HepG2 (cell line): ENCODE measurements around the gene AKT2. TPM values are rescaled to one million over a fixed set of nuclear protein-coding genes. Genes with fewer than 3 reads are reported as not detected.

Experiments used
- ATAC-seq: fragments of 200-7000 bp; cut with Tn5 transposase; 3 replicates; pipeline ENCODE4 v1.9.1; 2020; ENCODE audit warnings: mild to moderate bottlenecking, moderate library complexity
- BruUV-seq: library from RNA; stranded (reverse); fragments of 400-500 nt; replicated peaks from 2 replicates; lab custom pipeline; 2021; lab: Mats Ljungman, UMichigan
- CTCF ChIA-PET: fragments of 300-600 bp; formaldehyde crosslinking; extraction: SDS; loops from one replicate; lab custom pipeline; 2021; ENCODE audit warnings: low total read pairs, inconsistent platforms, low intra/inter-chr PET ratio; lab: Yijun Ruan, JAX
- POLR2A ChIA-PET: fragments of 350-600 bp; sonication (Branson Sonifier 250); formaldehyde crosslinking; loops from one replicate; lab custom pipeline; 2020; ENCODE audit warnings: antibody characterized with exemption, inconsistent platforms; lab: Yijun Ruan, JAX
- DNase-seq: peaks from one replicate; pipeline ENCODE4 v3.0.0-alpha.2; 2015; ENCODE audit warnings: low spot score
- FAIRE-seq: peaks from 3 replicates; lab custom pipeline; 2011; peaks lifted over from hg19 to GRCh38; lab: Jason Lieb, UNC
- H2AFZ ChIP-seq: one replicate; pipeline ENCODE4 v1.6.1; 2011; ENCODE audit warnings: low read length, inconsistent platforms
- H3K27ac ChIP-seq: fragments of 300-600 bp; 3 replicates; pipeline ENCODE4 v1.8.0; 2011; ENCODE audit warnings: mixed run types, mild to moderate bottlenecking, mixed read lengths, low read length, inconsistent platforms; ENCODE audit not compliant: insufficient read depth; ENCODE audit errors: extremely low read length
- H3K27me3 ChIP-seq, 2 experiments: fragments of 200-600 bp in 1 of 2; 2 replicates in 1 of 2; 3 replicates in 1 of 2; pipeline versions ENCODE4 v1.6.0 to v1.8.0; 2011; ENCODE audit warnings: low read length in 2 of 2, mild to moderate bottlenecking in 2 of 2, moderate library complexity in 2 of 2, inconsistent platforms in 1 of 2; ENCODE audit not compliant: insufficient read depth in 2 of 2, control insufficient read depth in 1 of 2
- H3K36me3 ChIP-seq, 2 experiments: fragments of 200-600 bp in 1 of 2; replicated peaks in 1 of 2; 2 replicates in 1 of 2; 3 replicates in 1 of 2; pipeline versions ENCODE4 v1.5.1 to v1.8.0; 2011; ENCODE audit warnings: low read length in 2 of 2, inconsistent platforms in 1 of 2; ENCODE audit not compliant: insufficient read depth in 2 of 2, control insufficient read depth in 1 of 2
- H3K4me1 ChIP-seq: 2 replicates; pipeline ENCODE4 v1.5.1; 2012; ENCODE audit warnings: low read length, inconsistent platforms; ENCODE audit not compliant: insufficient read depth
- H3K4me2 ChIP-seq: 2 replicates; pipeline ENCODE4 v1.6.0; 2011; ENCODE audit warnings: low read depth, low read length, inconsistent platforms
- H3K4me3 ChIP-seq, 3 experiments: fragments of 200-600 bp in 1 of 3; sonication (generic), shearing (Covaris generic) in 1 of 3; replicated peaks in 1 of 3; 2 replicates each; pipeline ENCODE4 v1.5.1; 2011 to 2016; ENCODE audit warnings: low read length in 3 of 3, inconsistent platforms in 2 of 3, low read depth in 2 of 3, mild to moderate bottlenecking in 2 of 3, control low read depth in 1 of 3, mixed read lengths in 1 of 3; ENCODE audit not compliant: insufficient read depth in 1 of 3
- H3K79me2 ChIP-seq: one replicate; pipeline ENCODE4 v1.6.1; 2011; ENCODE audit warnings: low read length, inconsistent platforms; ENCODE audit not compliant: insufficient read depth
- H3K9ac ChIP-seq: 2 replicates; pipeline ENCODE4 v1.6.0; 2011; ENCODE audit warnings: mild to moderate bottlenecking, low read depth, low read length, inconsistent platforms; ENCODE audit not compliant: insufficient read depth
- H3K9me3 ChIP-seq: 2 replicates; pipeline ENCODE4 v1.5.1; 2012; ENCODE audit warnings: mild to moderate bottlenecking, low read length
- H4K20me1 ChIP-seq: 2 replicates; pipeline ENCODE4 v1.6.0; 2011; ENCODE audit warnings: inconsistent platforms, mild to moderate bottlenecking, low read length, moderate library complexity; ENCODE audit not compliant: insufficient read depth
- KLF6 ChIP-seq: IDR thresholded peaks from 2 replicates; pipeline ENCODE4 v1.8.0; 2016; ENCODE audit warnings: missing biosample characterization, missing genetic modification reagents
- MYNN ChIP-seq: sonication (generic); formaldehyde crosslinking; IDR thresholded peaks from 2 replicates; pipeline ENCODE4 v1.4.0; 2020; ENCODE audit warnings: mild to moderate bottlenecking, low read depth, missing genetic modification reagents
- NFRKB ChIP-seq: fragments of 450-650 bp; IDR thresholded peaks from 2 replicates; pipeline ENCODE4 v1.6.1; 2017
- PHB2 ChIP-seq: fragments of 450-650 bp; IDR thresholded peaks from 2 replicates; pipeline ENCODE4 v1.6.1; 2018; ENCODE audit not compliant: partially characterized antibody
- PHF5A ChIP-seq: IDR thresholded peaks from one replicate; pipeline ENCODE4 v1.6.1; 2018; ENCODE audit warnings: low read depth, missing genetic modification reagents; ENCODE audit not compliant: unreplicated experiment
- PLRG1 ChIP-seq: fragments of 450-650 bp; conservative IDR thresholded peaks from 2 replicates; pipeline ENCODE4 v1.6.1; 2016
- ZMAT3 ChIP-seq: sonication (generic); formaldehyde crosslinking; conservative IDR thresholded peaks from 2 replicates; pipeline ENCODE4 v1.7.0; 2021; ENCODE audit warnings: missing genetic modification reagents
- ZNF530 ChIP-seq: sonication (generic); formaldehyde crosslinking; IDR thresholded peaks from 2 replicates; pipeline ENCODE4 v1.5.0; 2020; ENCODE audit warnings: low read depth, mild to moderate bottlenecking, missing genetic modification reagents
- WGBS: methylation state at CpG from one replicate; pipeline ENCODE4 v1.1.6; 2017; ENCODE audit warnings: low lambda C conversion rate; 5-methylcytosine and 5-hydroxymethylcytosine counted together
- in situ Hi-C: cut with HindIII; loops from 2 replicates; pipeline ENCODE4 v1.10.0; 2017; ENCODE audit warnings: low pct_unique_long_range_greater_than_20kb; ENCODE audit not compliant: extremely low pct_ligation_motif_present
- intact Hi-C: fragments of 100-400 bp; cut with micrococcal nuclease; formaldehyde crosslinking; loops from one replicate; pipeline ENCODE4 v1.10.0; 2022; ENCODE audit not compliant: unreplicated experiment
- polyA plus RNA-seq, 8 experiments: library from polyadenylated mRNA; depleted of rRNA in 3 of 8; stranded (reverse) in 7 of 8; unstranded in 1 of 8; fragments of >200 nt; fragmentation: Illumina TruSeq in 4 of 8; extraction: Trizol in 4 of 8; gene quantifications; 2 replicates each; pipeline versions ENCODE4 v1.2.1 to v1.2.3, GENCODE V29; 2011 to 2016; ENCODE audit warnings: low read depth in 4 of 8, missing spikeins in 1 of 8, mixed read lengths in 1 of 8; ENCODE audit not compliant: insufficient read depth in 1 of 8
- total RNA-seq, 5 experiments: library from RNA; depleted of rRNA; stranded (reverse); fragments of >200 nt; fragmentation: Illumina TruSeq; extraction: Trizol; gene quantifications; 2 replicates each; pipeline ENCODE4 v1.2.3, GENCODE V29; 2016; ENCODE audit warnings: low read depth in 1 of 5
- TF ChIP-seq, protein P1 (sequence below): IDR thresholded peaks from 2 replicates; pipeline ENCODE4 v1.6.1; 2016; ENCODE audit warnings: missing genetic modification reagents, missing compliant biosample characterization
- TF ChIP-seq, protein P2 (sequence below): sonication (generic); formaldehyde crosslinking; IDR thresholded peaks from 2 replicates; pipeline ENCODE4 v1.4.0; 2020; ENCODE audit warnings: missing genetic modification reagents
- TF ChIP-seq, protein P3 (sequence below): sonication (generic); formaldehyde crosslinking; conservative IDR thresholded peaks from 2 replicates; pipeline ENCODE4 v1.8.0; 2022; ENCODE audit warnings: missing genetic modification reagents

AKT2 gene
- total and polyA plus RNA-seq, 2 of the 13 experiments (the other 11 are each of a cell fraction or from before 2014, with no cell fraction given): 82.1 to 173 TPM

DNA sequence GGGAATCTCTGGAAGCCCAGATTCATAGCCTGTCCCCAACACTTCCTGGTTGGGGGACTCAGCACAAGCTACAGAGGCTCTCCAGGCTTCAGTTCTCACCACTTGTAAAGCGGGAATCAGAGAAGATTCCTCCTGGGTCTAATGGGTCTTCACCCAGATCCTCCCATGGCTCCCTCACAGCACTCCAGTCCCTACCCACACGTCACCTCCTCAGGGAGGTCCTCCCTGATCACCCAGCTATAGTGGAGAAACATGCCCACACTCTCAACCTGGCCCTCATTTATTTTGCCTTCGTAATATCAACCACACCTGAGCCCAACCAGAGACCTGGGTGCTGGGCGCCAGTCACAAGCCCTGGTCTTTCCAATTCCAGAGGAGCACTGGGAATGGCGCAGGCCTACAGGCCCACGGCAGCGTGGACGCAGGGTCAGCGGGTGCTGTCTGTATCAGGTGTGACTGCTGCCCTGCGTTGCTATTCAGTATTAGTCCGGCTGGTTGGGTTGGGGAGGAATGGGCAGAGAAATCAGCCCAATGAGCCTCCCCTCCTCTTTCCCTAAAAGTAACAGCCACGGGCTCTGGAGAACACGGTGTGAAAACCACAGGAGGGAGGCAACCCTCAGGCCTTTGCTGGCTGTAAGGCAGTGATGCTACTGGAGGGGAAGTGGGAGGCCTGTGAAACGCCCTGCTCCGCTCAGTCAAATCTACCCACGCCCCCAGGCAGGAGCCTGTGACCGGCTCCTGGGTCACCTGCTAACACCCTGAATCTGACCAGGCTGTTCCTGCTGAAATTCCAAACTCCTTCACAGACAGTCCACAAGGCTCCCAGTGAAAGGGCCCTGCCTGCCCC lies 5.2 kb downstream of the AKT2 start:
- no peak for ATAC-seq
- no peaks in the 10 kb centered on the region for H3K9me3 ChIP-seq
- TF ChIP-seq, protein P1, sequence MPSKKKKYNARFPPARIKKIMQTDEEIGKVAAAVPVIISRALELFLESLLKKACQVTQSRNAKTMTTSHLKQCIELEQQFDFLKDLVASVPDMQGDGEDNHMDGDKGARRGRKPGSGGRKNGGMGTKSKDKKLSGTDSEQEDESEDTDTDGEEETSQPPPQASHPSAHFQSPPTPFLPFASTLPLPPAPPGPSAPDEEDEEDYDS (CRISPR knock-in tag): no peak
- TF ChIP-seq PHF5A (CRISPR knock-in tag) (no peak), ZNF530 (CRISPR knock-in tag) (no peak), KLF6 (no peak), PLRG1 (no peak), PHB2 (no peak), MYNN (CRISPR knock-in tag) (no peak), NFRKB (no peak), ZMAT3 (CRISPR knock-in tag) (no peak)
- TF ChIP-seq, protein P2, sequence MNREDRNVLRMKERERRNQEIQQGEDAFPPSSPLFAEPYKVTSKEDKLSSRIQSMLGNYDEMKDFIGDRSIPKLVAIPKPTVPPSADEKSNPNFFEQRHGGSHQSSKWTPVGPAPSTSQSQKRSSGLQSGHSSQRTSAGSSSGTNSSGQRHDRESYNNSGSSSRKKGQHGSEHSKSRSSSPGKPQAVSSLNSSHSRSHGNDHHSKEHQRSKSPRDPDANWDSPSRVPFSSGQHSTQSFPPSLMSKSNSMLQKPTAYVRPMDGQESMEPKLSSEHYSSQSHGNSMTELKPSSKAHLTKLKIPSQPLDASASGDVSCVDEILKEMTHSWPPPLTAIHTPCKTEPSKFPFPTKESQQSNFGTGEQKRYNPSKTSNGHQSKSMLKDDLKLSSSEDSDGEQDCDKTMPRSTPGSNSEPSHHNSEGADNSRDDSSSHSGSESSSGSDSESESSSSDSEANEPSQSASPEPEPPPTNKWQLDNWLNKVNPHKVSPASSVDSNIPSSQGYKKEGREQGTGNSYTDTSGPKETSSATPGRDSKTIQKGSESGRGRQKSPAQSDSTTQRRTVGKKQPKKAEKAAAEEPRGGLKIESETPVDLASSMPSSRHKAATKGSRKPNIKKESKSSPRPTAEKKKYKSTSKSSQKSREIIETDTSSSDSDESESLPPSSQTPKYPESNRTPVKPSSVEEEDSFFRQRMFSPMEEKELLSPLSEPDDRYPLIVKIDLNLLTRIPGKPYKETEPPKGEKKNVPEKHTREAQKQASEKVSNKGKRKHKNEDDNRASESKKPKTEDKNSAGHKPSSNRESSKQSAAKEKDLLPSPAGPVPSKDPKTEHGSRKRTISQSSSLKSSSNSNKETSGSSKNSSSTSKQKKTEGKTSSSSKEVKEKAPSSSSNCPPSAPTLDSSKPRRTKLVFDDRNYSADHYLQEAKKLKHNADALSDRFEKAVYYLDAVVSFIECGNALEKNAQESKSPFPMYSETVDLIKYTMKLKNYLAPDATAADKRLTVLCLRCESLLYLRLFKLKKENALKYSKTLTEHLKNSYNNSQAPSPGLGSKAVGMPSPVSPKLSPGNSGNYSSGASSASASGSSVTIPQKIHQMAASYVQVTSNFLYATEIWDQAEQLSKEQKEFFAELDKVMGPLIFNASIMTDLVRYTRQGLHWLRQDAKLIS (CRISPR knock-in tag): no peak
- TF ChIP-seq, protein P3, sequence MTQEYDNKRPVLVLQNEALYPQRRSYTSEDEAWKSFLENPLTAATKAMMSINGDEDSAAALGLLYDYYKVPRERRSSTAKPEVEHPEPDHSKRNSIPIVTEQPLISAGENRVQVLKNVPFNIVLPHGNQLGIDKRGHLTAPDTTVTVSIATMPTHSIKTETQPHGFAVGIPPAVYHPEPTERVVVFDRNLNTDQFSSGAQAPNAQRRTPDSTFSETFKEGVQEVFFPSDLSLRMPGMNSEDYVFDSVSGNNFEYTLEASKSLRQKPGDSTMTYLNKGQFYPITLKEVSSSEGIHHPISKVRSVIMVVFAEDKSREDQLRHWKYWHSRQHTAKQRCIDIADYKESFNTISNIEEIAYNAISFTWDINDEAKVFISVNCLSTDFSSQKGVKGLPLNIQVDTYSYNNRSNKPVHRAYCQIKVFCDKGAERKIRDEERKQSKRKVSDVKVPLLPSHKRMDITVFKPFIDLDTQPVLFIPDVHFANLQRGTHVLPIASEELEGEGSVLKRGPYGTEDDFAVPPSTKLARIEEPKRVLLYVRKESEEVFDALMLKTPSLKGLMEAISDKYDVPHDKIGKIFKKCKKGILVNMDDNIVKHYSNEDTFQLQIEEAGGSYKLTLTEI (CRISPR knock-in tag): no peak
- TF ChIP-seq, all 625 proteins: peak for 0
- no peak overlapping the region for H3K4me3 ChIP-seq
- in situ Hi-C loops: loop anchor here (5.0 kb wide), 1 partner anchor 33 kb away; no protein-coding TSS in a partner anchor
- no peak overlapping the region for H3K27ac ChIP-seq
- whole genome bisulfite sequencing: 95% methylated on average over 15 of the region's 17 CpGs
- peaks cover 92% of the 10 kb centered on the region for H3K79me2 ChIP-seq
- peaks cover 50% of the 10 kb centered on the region for H4K20me1 ChIP-seq
- ChIA-PET POLR2A (interaction anchor here (0.8 to 4.8 kb wide), 2 partner anchors 48 to 68 kb away, joined by 3 to 25 read pairs; partner anchors contain the start of genes C19orf47 and PLD3), CTCF (interaction anchor here (0.5 kb wide), 1 partner anchor 136 kb away, joined by 3 read pairs; no protein-coding TSS in a partner anchor)
- no TSS peak for BruUV-seq
- peaks cover 6 to 11% of the 10 kb centered on the region in 2 experiments; a peak in 4 of 5 replicates for H3K36me3 ChIP-seq
- 0 out of 2 replicates have a peak overlapping the region, but pooled peaks have one; percentile 23 for H3K9ac ChIP-seq
- no peak for DNase-seq
- intact Hi-C loops: no loop called here
- FAIRE-seq: no peak
- peaks cover 61% of the 10 kb centered on the region for H3K4me1 ChIP-seq
- no peaks in the 10 kb centered on the region; a peak in 1 of 5 replicates for H3K27me3 ChIP-seq
- peak overlapping the region; percentile 11; the same call in 1 of the 2 replicates for H3K4me2 ChIP-seq
- no peak overlapping the region for H2AFZ ChIP-seq
